HFFc6 (cell line): ENCODE measurements around the gene RNU1-1. TPM values are rescaled to one million over a fixed set of nuclear protein-coding genes. Genes with fewer than 3 reads are reported as not detected.
"Not testable (repeated sequence)": the region's sequence is repeated elsewhere in the genome, so short reads cannot be mapped to it uniquely, and the experiment has no call there.

Experiments used
- DNase-seq: peaks from one replicate; pipeline ENCODE4 v3.0.0-alpha.2; 2018
- H3K27ac Mint-ChIP-seq: 2 replicates; pipeline ENCODE4 v1.8.0; 2020; ENCODE audit warnings: mild to moderate bottlenecking, mixed read lengths
- H3K27me3 Mint-ChIP-seq: 2 replicates; pipeline ENCODE4 v1.8.0; 2021; ENCODE audit warnings: mild to moderate bottlenecking, moderate library complexity, mixed read lengths; ENCODE audit not compliant: insufficient read depth
- H3K36me3 Mint-ChIP-seq: 2 replicates; pipeline ENCODE4 v1.8.0; 2021; ENCODE audit warnings: low read depth, mixed read lengths
- H3K4me1 Mint-ChIP-seq: 2 replicates; pipeline ENCODE4 v1.8.0; 2020; ENCODE audit warnings: low read depth, mixed read lengths
- H3K4me3 Mint-ChIP-seq: 2 replicates; pipeline ENCODE4 v1.8.0; 2020; ENCODE audit warnings: mild to moderate bottlenecking, moderate library complexity, mixed read lengths
- H3K9me3 Mint-ChIP-seq: 2 replicates; pipeline ENCODE4 v1.8.0; 2020; ENCODE audit warnings: mild to moderate bottlenecking, mixed read lengths
- CTCF ChIP-seq: fragments of 200-600 bp; sonication (generic); IDR thresholded peaks from 2 replicates; pipeline ENCODE4 v1.5.0; 2021; ENCODE audit warnings: antibody characterized with exemption, mild to moderate bottlenecking
- total RNA-seq, 6 experiments: library from RNA; stranded (reverse); fragmentation: NEBNext Ultra II Directional; extraction: Animal tissue kit (Norgen Biotek cat#: 25700); gene quantifications; 2 replicates in 1 of 6; 3 replicates in 5 of 6; pipeline ENCODE4 v1.2.3, GENCODE V29; 2021

The RNU1-1 gene
- total RNA-seq, 6 experiments from 2014 or later = 1,191 to 2,394 (median 1,819) TPM

GRCh38 chr1:16474891-16475290, 39.2 kb downstream of the RNU1-1 start:
- TF ChIP-seq CTCF = peak; percentile 33
- H3K9me3 Mint-ChIP-seq, H3K4me1 Mint-ChIP-seq, H3K27ac Mint-ChIP-seq, H3K27me3 Mint-ChIP-seq, DNase-seq, H3K4me3 Mint-ChIP-seq: not testable (repeated sequence)
- peaks cover 20% of the 10 kb centered on the region; the same call in 1 of the 2 replicates for H3K36me3 Mint-ChIP-seq

- peaks cover 20% of the 10 kb centered on the region; the same call in 1 of the 2 replicates for H3K36me3 Mint-ChIP-seq
- H3K27ac Mint-ChIP-seq = no peak overlapping the region
- no peak for TF ChIP-seq CTCF
Observed at GRCh38 chr1:16474166-16474800, 39.8 kb downstream of the RNU1-1 start.

GRCh38 chr1:16468558-16468957, 45.5 kb downstream of the RNU1-1 start:
- peaks cover 31% of the 10 kb centered on the region for H3K36me3 Mint-ChIP-seq
- no peak for DNase-seq
- H3K9me3 Mint-ChIP-seq = no peaks in the 10 kb centered on the region
- H3K27ac Mint-ChIP-seq = no peak overlapping the region
- no peaks in the 10 kb centered on the region; the same call in 1 of the 2 replicates for H3K27me3 Mint-ChIP-seq
- TF ChIP-seq CTCF = no peak
- peaks cover 4% of the 10 kb centered on the region; the same call in 1 of the 2 replicates for H3K4me1 Mint-ChIP-seq
- H3K4me3 Mint-ChIP-seq = no peak overlapping the region

More at GRCh38 chr1:16474166-16474800, 39.8 kb downstream of the RNU1-1 start:
- H3K4me3 Mint-ChIP-seq = no peak overlapping the region
- no peaks in the 10 kb centered on the region for H3K4me1 Mint-ChIP-seq
- DNase-seq = no peak
- no peaks in the 10 kb centered on the region for H3K27me3 Mint-ChIP-seq
- H3K9me3 Mint-ChIP-seq = no peaks in the 10 kb centered on the region

- peaks cover 4% of the 10 kb centered on the region; the same call in 1 of the 2 replicates for H3K4me1 Mint-ChIP-seq
- no peak overlapping the region for H3K4me3 Mint-ChIP-seq
- TF ChIP-seq CTCF = no peak
- DNase-seq = no peak
- H3K27ac Mint-ChIP-seq = no peak overlapping the region
- no peaks in the 10 kb centered on the region for H3K9me3 Mint-ChIP-seq
- H3K27me3 Mint-ChIP-seq = no peaks in the 10 kb centered on the region; the same call in 1 of the 2 replicates
- H3K36me3 Mint-ChIP-seq = peaks cover 28% of the 10 kb centered on the region
Observed at GRCh38 chr1:16464917-16465625, 49.0 kb downstream of the RNU1-1 start.

Other genes with a start within 250 kb of the RNU1-1 start
- 10 to 100 TPM; 11.5 to 15.2 (median 13.4) TPM for gene FBXO42, start 161.8 kb downstream of the RNU1-1 start, total RNA-seq
- 100 to 1,000 TPM; 210 to 246 (median 229) TPM for gene SZRD1, start 147.0 kb downstream of the RNU1-1 start, total RNA-seq
- gene SPATA21, start 76.9 kb downstream of the RNU1-1 start, total RNA-seq = under 1 TPM in 1 of 6 experiments, not detected in 5; 0.07 TPM
- 10 to 100 TPM; 55.6 to 73.1 (median 62.8) TPM for gene NECAP2, start 73.6 kb downstream of the RNU1-1 start, total RNA-seq
- gene NBPF1, start 99.3 kb upstream of the RNU1-1 start, total RNA-seq = 10 to 100 TPM; 37.0 to 43.3 (median 39.0) TPM
- gene RNU1-3, start 152.7 kb upstream of the RNU1-1 start, total RNA-seq = 1,000 to 10,000 TPM; 1,191 to 2,394 (median 1,819) TPM
- gene RNU1-4, start 226.2 kb upstream of the RNU1-1 start, total RNA-seq = 1,000 to 10,000 TPM; 1,191 to 2,394 (median 1,819) TPM